Measurements from ENCODE around the gene FAM111A.

DNA sequence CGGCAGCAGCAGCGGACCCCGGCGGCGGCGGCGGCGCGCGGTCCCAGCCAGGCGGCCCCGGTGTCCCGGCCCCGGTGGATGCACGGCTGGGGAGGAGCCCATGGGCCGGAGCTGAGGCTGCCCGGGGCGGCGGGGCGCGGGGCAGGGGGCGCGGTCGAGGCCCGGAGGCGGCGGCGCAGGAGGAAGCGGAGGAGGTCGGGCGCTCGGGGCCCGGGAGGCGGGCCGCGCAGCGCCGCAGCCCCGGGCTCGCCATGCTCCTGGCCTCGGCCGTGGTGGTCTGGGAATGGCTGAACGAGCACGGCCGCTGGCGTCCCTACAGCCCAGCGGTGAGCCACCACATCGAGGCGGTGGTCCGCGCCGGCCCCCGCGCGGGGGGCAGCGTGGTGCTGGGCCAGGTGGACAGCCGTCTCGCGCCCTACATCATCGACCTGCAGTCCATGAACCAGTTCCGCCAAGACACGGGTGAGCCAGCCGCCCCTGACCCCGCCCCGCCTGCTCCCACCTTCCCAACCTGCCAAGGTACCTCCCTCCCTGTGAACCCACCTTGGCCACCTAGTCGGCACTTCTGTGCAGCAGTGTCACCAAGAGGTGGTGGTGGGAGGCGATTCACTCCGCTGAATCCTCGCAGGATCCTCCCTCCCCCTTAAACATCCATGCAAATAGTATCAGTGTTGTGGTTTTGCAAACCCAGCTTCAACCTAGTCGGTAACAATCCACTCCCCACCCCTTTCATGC is 29.9 kb downstream of the FAM111A start:
- TF ChIP-seq CTCF (IDR thresholded peaks at IDR 0.05; ENCODE audit: borderline replicate concordance, extremely low read depth, low read length, poor library complexity, severe bottlenecking), result no peak
- TF ChIP-seq EZH2 (IDR thresholded peaks at IDR 0.05; ENCODE audit: borderline replicate concordance, low read depth, low read length, severe bottlenecking), result no peak

All from DND-41 (cell line).